Bronchial epithelial cell (primary cell): Measurements from ENCODE around the gene ATF7. TPM values are rescaled to one million over a fixed set of nuclear protein-coding genes. Genes with fewer than 3 reads are reported as not detected.

Experiments used
- DNase-seq: peaks from one replicate; pipeline ENCODE4 v3.0.0-alpha.2; 2010; ENCODE audit warnings: low read depth
- FAIRE-seq: peaks from 2 replicates; lab custom pipeline; 2011; peaks lifted over from hg19 to GRCh38; lab: Jason Lieb, UNC
- H3K27me3 ChIP-seq: 2 replicates; pipeline ENCODE4 v1.5.1; 2011; ENCODE audit warnings: low read length; ENCODE audit not compliant: control insufficient read depth, insufficient read depth
- H3K36me3 ChIP-seq: 2 replicates; pipeline ENCODE4 v1.5.1; 2011; ENCODE audit warnings: low read length; ENCODE audit not compliant: control insufficient read depth, insufficient read depth
- H3K4me3 ChIP-seq: 2 replicates; pipeline ENCODE4 v1.5.1; 2011; ENCODE audit warnings: mild to moderate bottlenecking, low read depth, low read length, control low read depth
- total RNA-seq: library from RNA; depleted of rRNA; stranded (reverse); fragments of >200 nt; gene quantifications from 2 replicates; pipeline ENCODE4 v1.2.1, GENCODE V29; 2014
- TF ChIP-seq, protein P1 (sequence below): IDR thresholded peaks from 2 replicates; pipeline ENCODE4 v1.5.1; 2011; ENCODE audit warnings: mild to moderate bottlenecking, moderate library complexity, low read length, control low read depth, inconsistent platforms; ENCODE audit not compliant: insufficient read depth, severe bottlenecking

ATF7 gene
- total RNA-seq, 1 donor from 2014 or later: 5.3 TPM

DNA sequence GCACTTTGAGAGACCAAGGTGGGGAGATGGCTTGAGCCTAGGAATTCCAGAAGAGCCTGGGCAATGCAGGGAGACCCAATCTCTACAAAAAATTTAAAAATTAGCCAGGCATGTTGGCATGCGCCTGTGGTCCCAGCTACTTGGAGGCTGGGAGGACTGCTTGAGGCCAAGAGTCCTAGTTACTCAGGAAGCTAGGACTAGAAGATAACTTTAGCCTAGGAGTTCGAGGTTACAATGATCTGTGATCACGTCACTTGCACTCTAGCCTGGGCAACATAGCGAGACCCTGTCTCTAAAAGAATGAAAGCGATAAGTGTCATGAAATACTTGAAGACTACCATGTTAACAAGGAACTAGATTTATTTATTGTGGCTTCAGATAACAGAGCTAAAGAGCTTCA, 3.5 kb downstream of the ATF7 start:
- FAIRE-seq: no peak
- no peak for DNase-seq
- Histone ChIP-seq H3K36me3 (no peaks in the 10 kb centered on the region), H3K4me3 (no peak overlapping the region), H3K27me3 (no peaks in the 10 kb centered on the region)
- TF ChIP-seq, protein P1, sequence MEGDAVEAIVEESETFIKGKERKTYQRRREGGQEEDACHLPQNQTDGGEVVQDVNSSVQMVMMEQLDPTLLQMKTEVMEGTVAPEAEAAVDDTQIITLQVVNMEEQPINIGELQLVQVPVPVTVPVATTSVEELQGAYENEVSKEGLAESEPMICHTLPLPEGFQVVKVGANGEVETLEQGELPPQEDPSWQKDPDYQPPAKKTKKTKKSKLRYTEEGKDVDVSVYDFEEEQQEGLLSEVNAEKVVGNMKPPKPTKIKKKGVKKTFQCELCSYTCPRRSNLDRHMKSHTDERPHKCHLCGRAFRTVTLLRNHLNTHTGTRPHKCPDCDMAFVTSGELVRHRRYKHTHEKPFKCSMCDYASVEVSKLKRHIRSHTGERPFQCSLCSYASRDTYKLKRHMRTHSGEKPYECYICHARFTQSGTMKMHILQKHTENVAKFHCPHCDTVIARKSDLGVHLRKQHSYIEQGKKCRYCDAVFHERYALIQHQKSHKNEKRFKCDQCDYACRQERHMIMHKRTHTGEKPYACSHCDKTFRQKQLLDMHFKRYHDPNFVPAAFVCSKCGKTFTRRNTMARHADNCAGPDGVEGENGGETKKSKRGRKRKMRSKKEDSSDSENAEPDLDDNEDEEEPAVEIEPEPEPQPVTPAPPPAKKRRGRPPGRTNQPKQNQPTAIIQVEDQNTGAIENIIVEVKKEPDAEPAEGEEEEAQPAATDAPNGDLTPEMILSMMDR: no peak

DNA sequence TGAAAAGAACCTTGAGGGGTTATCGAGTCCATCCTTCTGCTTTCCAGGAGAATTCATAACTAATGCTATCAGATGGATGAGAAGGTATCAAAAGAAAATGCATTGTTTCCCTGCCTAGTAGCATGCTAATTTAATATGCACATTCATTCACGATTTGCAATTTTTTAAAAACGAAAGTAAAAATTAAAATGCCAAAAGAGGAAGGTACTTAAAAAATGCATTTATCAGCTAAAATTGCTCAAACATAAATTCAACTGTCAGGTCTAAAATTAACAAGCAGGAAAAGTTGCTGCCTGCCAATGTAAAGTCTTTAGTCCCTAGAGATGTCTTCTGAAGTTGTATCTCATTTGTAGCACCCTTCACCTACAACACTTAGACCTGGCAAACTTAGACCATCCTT, 7.9 kb downstream of the ATF7 start:
- H3K27me3 ChIP-seq: no peaks in the 10 kb centered on the region
- TF ChIP-seq, protein P1: no peak
- H3K36me3 ChIP-seq: peaks cover 1% of the 10 kb centered on the region
- DNase-seq (no peak), FAIRE-seq (no peak)
- no peak overlapping the region for H3K4me3 ChIP-seq

- FAIRE-seq: no peak
- DNase-seq: no peak
- H3K27me3 ChIP-seq: no peaks in the 10 kb centered on the region
- peaks cover 1% of the 10 kb centered on the region for H3K36me3 ChIP-seq
- no peak overlapping the region for H3K4me3 ChIP-seq
- TF ChIP-seq, protein P1: no peak
Measured at GRCh38 chr12:53617700-53618099, 8.5 kb downstream of the ATF7 start.

DNA sequence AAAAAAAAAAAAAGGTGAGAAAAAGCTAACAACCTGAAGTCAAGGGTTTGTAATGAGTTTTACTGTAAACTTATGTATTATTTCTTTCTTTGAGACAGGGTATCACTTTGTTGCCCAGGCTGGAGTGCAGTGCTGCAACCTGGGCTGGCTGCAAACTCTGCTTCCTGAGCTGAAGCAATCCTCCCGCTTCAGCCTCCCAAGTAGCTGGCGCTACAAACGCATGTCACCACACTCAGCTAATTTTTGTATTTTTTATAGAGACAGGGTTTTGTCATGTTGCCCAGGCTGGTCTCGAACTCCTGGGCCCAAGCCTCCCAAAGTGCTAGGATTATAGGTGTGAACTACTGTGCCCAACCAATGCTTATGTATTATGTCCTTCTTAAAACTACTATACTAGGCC, 9.2 kb downstream of the ATF7 start:
- DNase-seq (no peak), FAIRE-seq (no peak)
- TF ChIP-seq, protein P1: no peak
- no peaks in the 10 kb centered on the region for H3K27me3 ChIP-seq
- peaks cover 1% of the 10 kb centered on the region for H3K36me3 ChIP-seq
- no peak overlapping the region for H3K4me3 ChIP-seq

DNA sequence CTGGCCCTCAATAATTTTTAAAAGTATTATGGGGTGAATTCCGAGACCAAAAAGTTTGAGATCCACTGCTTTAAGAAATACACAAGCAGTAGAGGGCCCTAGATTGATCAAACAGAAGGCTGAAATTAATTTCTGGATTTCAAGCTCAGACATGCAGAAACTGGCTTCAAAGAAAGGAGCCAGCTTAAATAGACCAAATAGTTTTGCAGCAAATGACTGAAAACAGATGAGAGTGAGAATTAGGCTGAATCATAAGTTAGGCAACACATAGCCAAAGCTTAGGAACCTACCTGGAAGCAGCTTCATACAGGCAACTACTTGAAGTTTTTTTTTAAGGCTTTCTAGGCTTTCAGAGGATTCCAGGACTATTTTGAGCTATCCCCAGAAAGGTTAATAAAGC, 12.4 kb downstream of the ATF7 start:
- Histone ChIP-seq H3K27me3 (no peaks in the 10 kb centered on the region), H3K4me3 (no peak overlapping the region), H3K36me3 (peaks cover 1% of the 10 kb centered on the region)
- DNase-seq (peak; percentile 93), FAIRE-seq (no peak)
- TF ChIP-seq, protein P1: no peak

DNA sequence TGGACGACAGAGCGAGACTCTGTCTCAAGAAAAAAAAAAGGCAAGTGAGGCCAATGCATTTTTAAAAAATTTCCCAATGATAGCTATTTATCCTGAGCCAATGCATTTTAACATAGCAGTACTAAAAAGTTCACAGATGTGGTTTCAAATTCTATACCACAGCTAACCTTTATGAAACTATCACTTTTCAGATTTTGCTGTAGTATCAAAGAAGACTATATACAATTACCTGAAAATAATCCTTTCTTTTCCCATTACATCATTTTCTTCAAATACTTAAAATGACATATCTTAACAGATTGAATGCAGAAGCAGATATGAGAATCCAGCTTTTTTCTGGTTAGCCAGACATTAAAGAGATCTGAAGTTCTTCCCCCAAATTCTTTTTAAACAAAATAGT, 13.2 kb downstream of the ATF7 start:
- DNase-seq: no peak
- Histone ChIP-seq H3K4me3 (no peak overlapping the region), H3K27me3 (no peaks in the 10 kb centered on the region), H3K36me3 (peaks cover 1% of the 10 kb centered on the region)
- FAIRE-seq: no peak
- TF ChIP-seq, protein P1: no peak
